ENCODE results near the gene IMMP2L. TPM values are rescaled to one million over a fixed set of nuclear protein-coding genes. Genes with fewer than 3 reads are reported as not detected.

IMMP2L gene
- total and polyA plus RNA-seq, 2 of the 4 experiments (the other 2 are of a cell fraction) = 5.8 to 9.3 TPM

DNA sequence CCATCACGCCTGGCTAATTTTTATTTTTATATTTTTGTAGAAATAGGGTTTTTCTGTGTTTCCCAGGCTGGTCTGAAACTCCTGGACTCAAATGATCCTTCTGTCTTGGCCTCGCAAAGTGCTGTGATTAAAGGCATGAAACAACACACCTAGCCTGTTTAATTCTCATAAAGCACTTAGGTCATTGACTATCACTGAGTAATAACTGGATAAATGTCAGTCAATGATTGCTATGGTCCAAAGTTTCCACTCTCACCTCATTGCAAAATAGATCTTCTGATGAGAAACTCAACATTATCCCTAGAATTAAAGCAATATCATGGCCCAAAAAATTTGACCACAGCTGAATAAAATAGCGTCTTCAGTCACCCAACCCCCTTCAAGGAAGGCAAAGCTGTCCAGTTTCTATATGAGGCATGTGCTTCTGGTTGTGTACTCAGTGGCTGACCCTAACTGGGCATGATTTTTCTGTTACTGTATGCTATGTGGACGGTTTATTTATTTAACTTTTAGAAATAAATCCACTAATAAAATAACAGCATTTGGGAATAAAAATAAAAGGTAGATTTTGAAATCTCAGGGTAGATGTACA is 557.9 kb downstream of the IMMP2L start:
- Histone ChIP-seq H3K56ac (ENCODE audit: extremely low read depth, insufficient read depth, low read length) (no peak overlapping the region), H4K8ac (ENCODE audit: low read depth in 2 of 2, low read length in 2 of 2) (no peak overlapping the region), H2BK5ac (ENCODE audit: low read depth, low read length, poor library complexity, severe bottlenecking) (no peak overlapping the region), H4K91ac (ENCODE audit: insufficient read depth, low read depth, low read length) (no peak overlapping the region), H3K23ac (ENCODE audit: low read depth, low read length) (no peak overlapping the region), H3K36me3 (ENCODE audit: control insufficient read depth, insufficient read depth, low read length) (no peaks in the 10 kb centered on the region), H2AK5ac (ENCODE audit: low read depth, low read length) (no peak overlapping the region), H3K9me1 (ENCODE audit: insufficient read depth, low read length) (no peaks in the 10 kb centered on the region), H3K9ac (ENCODE audit: low read depth, low read length) (no peak overlapping the region), H3K4me3 (ENCODE audit: insufficient read depth, low read depth, low read length) (no peak overlapping the region), H3K4me2 (ENCODE audit: low read depth, low read length) (no peak overlapping the region), H4K5ac (ENCODE audit: low read depth, low read length) (no peak overlapping the region), H3K9me3 (ENCODE audit: control insufficient read depth, insufficient read depth, low read length) (no peaks in the 10 kb centered on the region), H4K20me1 (ENCODE audit: insufficient read depth, low read length) (no peaks in the 10 kb centered on the region), H3K27ac (ENCODE audit: insufficient read depth, low read length) (no peak overlapping the region), H3K27me3 (ENCODE audit: control insufficient read depth, insufficient read depth, low read length) (no peaks in the 10 kb centered on the region), H3K14ac (replicated peaks; ENCODE audit: low read depth, low read length) (no peak overlapping the region), H2BK15ac (ENCODE audit: low read depth, low read length) (no peak overlapping the region; the same call in 2 of the 3 replicates), H2BK120ac (ENCODE audit: low read depth, low read length) (no peak overlapping the region), H3K79me1 (ENCODE audit: low read depth in 1 of 2, low read length in 2 of 2) (no peaks in the 10 kb centered on the region), H3K4me1 (ENCODE audit: control insufficient read depth, insufficient read depth, low read length) (peaks cover 1% of the 10 kb centered on the region; the same call in 1 of the 2 replicates), H3K4ac (ENCODE audit: low read depth, low read length) (no peak overlapping the region), H2BK20ac (ENCODE audit: low read depth, low read length) (no peak overlapping the region), H3K18ac (ENCODE audit: low read depth, low read length) (no peak overlapping the region), H2AK9ac (replicated peaks; ENCODE audit: low read depth, low read length, poor library complexity) (no peak overlapping the region), H2AFZ (replicated peaks; ENCODE audit: low read length, poor library complexity) (no peak overlapping the region)
- in situ Hi-C loops (cut with MboI; ENCODE audit: low sequenced_read_pairs) (no loop called here), dilution Hi-C loops (cut with HindIII; ENCODE audit: low sequenced_read_pairs, unreplicated experiment) (no loop called here), intact Hi-C loops (cut with micrococcal nuclease) (no loop called here)
- no peak for DNase-seq
- no peak for ATAC-seq (ENCODE audit: low read depth)
- no CpG with 5 or more reads among the region's 4 CpGs for WGBS, 2 experiments (ENCODE audit: extremely low coverage in 2 of 2, insufficient read length in 1 of 2)
- TF ChIP-seq SMC3 (IDR thresholded peaks at IDR 0.05; ENCODE audit: low read depth, low read length) (no peak), MXI1 (IDR thresholded peaks at IDR 0.05; ENCODE audit: borderline replicate concordance, low read depth, low read length) (no peak), FOS (IDR thresholded peaks at IDR 0.05; ENCODE audit: low read depth, low read length) (no peak), RCOR1 (IDR thresholded peaks at IDR 0.05; ENCODE audit: insufficient replicate concordance, low read length) (no peak), MAZ (IDR thresholded peaks at IDR 0.05; ENCODE audit: borderline replicate concordance, low read depth, low read length) (no peak), CEBPB (IDR thresholded peaks at IDR 0.05; ENCODE audit: low read depth, low read length) (no peak), POLR2A (IDR thresholded peaks at IDR 0.05; ENCODE audit: low read depth, low read length) (no peak), BHLHE40 (IDR thresholded peaks at IDR 0.05; ENCODE audit: low read depth, low read length) (no peak)
- CTCF ChIA-PET = interaction anchor here (0.7 to 1.0 kb wide), 2 partner anchors 8 to 931 kb away, joined by 3 read pairs; no protein-coding TSS in a partner anchor
- POLR2A ChIA-PET (ENCODE audit: unreplicated experiment) = no interaction called here
- BruUV-seq (replicated peaks) = no TSS peak
